ENCODE measurements around the gene DPEP2.
A peak's percentile ranks its signal among the peaks of the same experiment; 100 is the strongest.
"Not testable (repeated sequence)": the region's sequence is repeated elsewhere in the genome, so short reads cannot be mapped to it uniquely, and the experiment has no call there.

The DPEP2 gene

GRCh38 chr16:68021490-68021889 lies 22.2 kb upstream of the DPEP2 start:
- Mint-ChIP-seq H3K27ac (peak overlapping the region; percentile 100), H3K4me3 (peak overlapping the region; percentile 99), H3K9me3 (no peaks in the 10 kb centered on the region), H3K4me1 (ENCODE audit: low read depth) (peaks cover 40% of the 10 kb centered on the region), H3K36me3 (ENCODE audit: low read depth) (peaks cover 35% of the 10 kb centered on the region), H3K27me3 (peaks cover 3% of the 10 kb centered on the region)

DNA sequence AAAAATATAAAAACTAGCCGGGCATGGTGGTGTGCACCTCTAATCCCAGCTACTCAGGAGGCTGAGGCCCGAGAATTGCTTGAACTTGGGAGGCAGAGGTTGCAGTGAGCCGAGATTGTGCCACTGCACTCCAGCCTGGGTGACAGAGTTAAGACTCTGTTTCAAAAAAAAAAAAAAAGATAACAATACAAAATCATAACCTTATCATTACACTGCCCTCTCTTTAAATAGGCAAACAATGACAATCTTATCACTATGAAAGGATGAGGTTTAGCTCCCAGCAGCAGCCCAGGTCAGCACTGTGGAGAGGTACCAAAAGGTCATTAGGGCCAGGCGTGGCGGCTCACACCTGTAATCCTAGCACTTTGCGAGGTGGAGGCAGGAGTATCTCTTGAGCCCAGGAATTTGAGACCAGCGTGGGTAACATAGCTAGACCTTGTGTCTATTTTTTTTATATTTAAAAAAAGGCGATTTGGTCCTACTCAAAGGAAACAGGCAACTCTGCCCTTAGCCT lies 19.9 kb upstream of the DPEP2 start:
- H3K4me1 Mint-ChIP-seq (ENCODE audit: low read depth) = peaks cover 27% of the 10 kb centered on the region
- no peak overlapping the region for H3K4me3 Mint-ChIP-seq
- H3K27ac Mint-ChIP-seq = no peak overlapping the region
- H3K9me3 Mint-ChIP-seq = no peaks in the 10 kb centered on the region
- peaks cover 21% of the 10 kb centered on the region for H3K36me3 Mint-ChIP-seq (ENCODE audit: low read depth)
- H3K27me3 Mint-ChIP-seq = peaks cover 3% of the 10 kb centered on the region

DNA sequence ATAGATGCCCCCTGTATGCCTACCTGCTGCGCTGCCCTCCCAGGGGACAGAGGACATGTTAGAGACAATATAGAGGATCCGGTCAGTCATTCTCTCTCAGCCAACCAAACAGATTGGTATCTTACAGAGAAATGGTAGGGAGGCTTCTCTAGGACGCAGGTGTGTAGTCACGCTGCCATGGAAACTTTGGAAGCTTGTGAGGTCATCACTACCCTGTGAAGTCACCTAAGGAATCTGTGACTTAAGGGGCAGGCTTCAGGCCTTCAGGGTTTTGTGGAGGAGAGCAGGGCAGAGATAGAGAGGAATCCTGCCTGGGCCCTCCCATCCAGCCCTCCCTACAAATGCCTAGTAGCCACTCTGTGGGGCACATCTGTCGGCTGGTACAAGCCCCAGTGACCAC lies 16.4 kb upstream of the DPEP2 start, which contains the start of gene DPEP2NB:
Gene DPEP2NB (minus strand): TSS at position 231 of the 400 bp plus-strand sequence. CDS start 141 bp downstream, at position 90.
- Mint-ChIP-seq H3K4me1 (ENCODE audit: low read depth) (peaks cover 10% of the 10 kb centered on the region), H3K9me3 (no peaks in the 10 kb centered on the region), H3K27ac (no peak within 1 kb of the TSS), H3K27me3 (no peaks in the 10 kb centered on the region), H3K36me3 (ENCODE audit: low read depth) (no peaks in the 10 kb centered on the region), H3K4me3 (no peak within 1 kb of the TSS)

GRCh38 chr16:68013440-68013839 lies 14.2 kb upstream of the DPEP2 start:
- no peak overlapping the region for H3K4me3 Mint-ChIP-seq
- H3K27me3 Mint-ChIP-seq = no peaks in the 10 kb centered on the region
- H3K9me3 Mint-ChIP-seq = no peaks in the 10 kb centered on the region
- no peak overlapping the region for H3K27ac Mint-ChIP-seq
- H3K4me1 Mint-ChIP-seq (ENCODE audit: low read depth) = peaks cover 10% of the 10 kb centered on the region
- H3K36me3 Mint-ChIP-seq (ENCODE audit: low read depth) = no peaks in the 10 kb centered on the region

GRCh38 chr16:68009872-68010271 lies 10.6 kb upstream of the DPEP2 start:
- not testable (repeated sequence) for H3K27me3 Mint-ChIP-seq; H3K27ac Mint-ChIP-seq; H3K9me3 Mint-ChIP-seq; H3K4me3 Mint-ChIP-seq; H3K36me3 Mint-ChIP-seq (ENCODE audit: low read depth)
- H3K4me1 Mint-ChIP-seq (ENCODE audit: low read depth) = peaks cover 31% of the 10 kb centered on the region

DNA sequence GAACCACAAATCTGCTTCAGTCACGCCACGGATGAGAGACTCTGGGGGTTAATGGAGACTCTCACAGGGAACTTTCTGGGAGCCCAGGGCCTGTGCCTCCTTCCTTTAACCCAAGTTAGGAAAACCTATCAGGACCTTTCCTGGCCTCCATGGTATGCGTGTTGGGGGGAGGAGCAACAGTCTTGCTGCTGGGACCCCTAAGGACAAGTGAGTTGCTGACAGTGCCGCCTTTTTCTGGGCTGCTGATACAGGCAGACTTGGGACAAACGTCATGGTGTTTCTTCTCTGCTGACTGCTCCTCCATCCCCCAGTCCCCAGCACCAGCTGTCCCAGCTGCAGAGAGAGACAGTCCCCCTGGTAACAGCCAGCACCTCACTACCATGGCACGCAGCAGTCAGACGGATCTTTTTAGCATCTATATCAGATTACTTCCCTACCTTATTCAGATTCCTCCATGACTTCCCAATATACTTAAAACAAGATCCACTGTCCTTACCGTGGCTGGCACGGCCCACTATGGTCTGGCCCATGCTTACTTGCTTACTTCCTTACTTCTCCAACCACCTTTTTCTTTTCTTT lies 10.0 kb upstream of the DPEP2 start:
- Mint-ChIP-seq H3K27ac (no peak overlapping the region), H3K36me3 (ENCODE audit: low read depth) (no peaks in the 10 kb centered on the region), H3K4me1 (ENCODE audit: low read depth) (peaks cover 33% of the 10 kb centered on the region), H3K27me3 (no peaks in the 10 kb centered on the region), H3K9me3 (no peaks in the 10 kb centered on the region), H3K4me3 (no peak overlapping the region)

DNA sequence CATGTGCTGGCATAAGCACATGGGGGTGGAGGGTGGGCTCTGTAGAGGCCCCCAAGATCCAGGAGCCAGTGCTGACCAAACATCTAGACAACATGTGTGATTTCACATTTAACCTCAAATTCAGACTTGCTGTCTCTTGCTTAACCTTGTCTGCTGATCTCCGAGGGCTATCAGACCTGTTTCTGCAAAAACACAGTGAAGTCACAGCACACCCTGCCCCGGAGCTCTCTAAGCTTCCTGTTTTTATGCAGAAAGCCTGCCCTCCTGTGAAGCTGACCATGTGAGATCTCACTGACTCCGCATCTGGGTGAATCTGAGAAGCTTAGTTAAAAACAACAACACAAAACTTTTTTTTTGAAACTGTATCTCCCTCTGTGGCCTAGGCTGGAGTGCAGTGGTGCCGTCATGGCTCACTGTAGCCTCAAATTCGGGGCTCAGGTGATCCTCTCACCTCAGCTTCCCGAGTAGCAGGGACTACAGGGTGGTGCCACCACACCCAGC lies 6.6 kb upstream of the DPEP2 start:
- no peak overlapping the region for H3K4me3 Mint-ChIP-seq
- H3K36me3 Mint-ChIP-seq (ENCODE audit: low read depth) = no peaks in the 10 kb centered on the region
- H3K27ac Mint-ChIP-seq = peak overlapping the region; percentile 88
- no peaks in the 10 kb centered on the region for H3K27me3 Mint-ChIP-seq
- H3K4me1 Mint-ChIP-seq (ENCODE audit: low read depth) = peaks cover 23% of the 10 kb centered on the region
- no peaks in the 10 kb centered on the region for H3K9me3 Mint-ChIP-seq

GRCh38 chr16:68005211-68005610 lies 5.9 kb upstream of the DPEP2 start:
- Mint-ChIP-seq H3K27me3 (no peaks in the 10 kb centered on the region), H3K36me3 (ENCODE audit: low read depth) (no peaks in the 10 kb centered on the region), H3K27ac (peak overlapping the region; percentile 88), H3K9me3 (no peaks in the 10 kb centered on the region), H3K4me3 (no peak overlapping the region), H3K4me1 (ENCODE audit: low read depth) (peaks cover 30% of the 10 kb centered on the region)

DNA sequence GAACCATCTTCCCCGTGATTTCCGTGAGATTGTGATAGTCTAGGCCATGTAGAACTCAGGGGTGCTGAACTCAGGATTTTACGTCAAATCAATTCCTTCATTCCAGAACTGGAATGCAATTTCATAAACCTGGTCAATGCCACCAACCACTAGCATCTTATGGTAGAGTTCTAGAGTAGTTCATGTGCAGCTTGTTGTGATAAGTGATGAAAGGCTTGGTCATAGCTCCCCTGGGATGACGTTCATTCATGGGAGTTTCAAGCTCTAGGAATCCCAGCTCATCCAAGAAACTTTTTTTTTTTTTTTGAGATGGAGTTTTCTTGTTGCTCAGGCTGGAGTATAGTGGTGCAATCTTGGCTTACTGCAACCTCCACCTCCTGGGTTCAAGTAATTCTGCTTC lies 3.7 kb upstream of the DPEP2 start:
- Mint-ChIP-seq H3K27ac (no peak overlapping the region), H3K27me3 (no peaks in the 10 kb centered on the region), H3K4me1 (ENCODE audit: low read depth) (peaks cover 44% of the 10 kb centered on the region), H3K4me3 (no peak overlapping the region), H3K36me3 (ENCODE audit: low read depth) (no peaks in the 10 kb centered on the region), H3K9me3 (no peaks in the 10 kb centered on the region)

GRCh38 chr16:68000450-68000849 lies 1.2 kb upstream of the DPEP2 start:
- Mint-ChIP-seq H3K27ac (peak overlapping the region; percentile 55), H3K36me3 (ENCODE audit: low read depth) (no peaks in the 10 kb centered on the region), H3K9me3 (no peaks in the 10 kb centered on the region), H3K4me1 (ENCODE audit: low read depth) (peaks cover 51% of the 10 kb centered on the region), H3K4me3 (peak overlapping the region; percentile 19), H3K27me3 (no peaks in the 10 kb centered on the region)

DNA sequence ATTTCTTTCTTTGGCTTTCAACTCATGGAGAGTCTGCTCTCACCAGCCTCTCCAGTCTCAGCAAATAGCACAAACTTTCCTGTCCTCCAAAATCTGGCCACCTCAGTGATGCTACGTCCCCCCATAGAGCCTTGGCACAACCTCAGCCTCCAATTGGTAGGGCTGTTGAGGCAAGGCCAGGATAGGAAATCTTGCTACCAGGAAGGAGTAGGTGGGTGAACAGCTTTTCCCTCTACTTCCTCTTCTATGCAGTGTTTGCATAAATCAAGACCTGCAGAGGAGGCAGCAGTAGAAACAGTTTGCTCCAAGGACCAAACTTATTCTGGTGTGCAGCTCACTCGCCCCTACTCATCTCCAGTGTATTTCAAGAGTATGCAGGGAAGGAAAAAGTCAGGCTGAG lies 701 bp upstream of the DPEP2 start:
- no peaks in the 10 kb centered on the region for H3K9me3 Mint-ChIP-seq
- peak overlapping the region; percentile 75 for H3K4me3 Mint-ChIP-seq
- no peaks in the 10 kb centered on the region for H3K27me3 Mint-ChIP-seq
- peaks cover 51% of the 10 kb centered on the region for H3K4me1 Mint-ChIP-seq (ENCODE audit: low read depth)
- peak overlapping the region; percentile 70 for H3K27ac Mint-ChIP-seq
- no peaks in the 10 kb centered on the region for H3K36me3 Mint-ChIP-seq (ENCODE audit: low read depth)

DNA sequence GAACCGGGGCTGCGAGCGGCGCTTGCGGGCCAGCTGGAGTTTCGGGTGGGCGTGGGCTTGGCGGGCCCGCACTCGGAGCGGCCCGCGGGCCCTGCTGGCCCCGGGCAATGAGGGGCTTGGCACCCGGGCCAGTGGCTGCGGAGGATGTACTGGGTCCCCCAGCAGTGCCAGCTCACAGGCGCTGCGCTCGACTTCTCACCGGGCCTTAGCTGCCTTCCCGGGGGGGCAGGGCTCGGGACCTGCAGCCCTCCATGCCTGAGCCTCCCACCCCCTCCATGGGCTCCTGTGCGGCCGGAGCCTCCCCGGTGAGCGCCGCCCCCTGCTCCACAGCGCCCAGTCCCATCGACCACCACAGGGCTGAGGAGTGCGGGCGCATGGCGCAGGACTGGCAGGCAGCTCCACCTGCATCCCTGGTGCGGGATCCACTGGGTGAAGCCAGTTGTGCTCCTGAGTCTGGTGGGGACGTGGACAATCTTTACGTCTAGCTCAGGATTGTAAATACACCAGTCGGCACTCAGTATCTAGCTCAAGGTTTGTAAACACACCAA lies 979 bp downstream of the DPEP2 start:
- not testable (repeated sequence) for H3K36me3 Mint-ChIP-seq (ENCODE audit: low read depth); H3K9me3 Mint-ChIP-seq; H3K27me3 Mint-ChIP-seq
- Mint-ChIP-seq H3K4me3 (peak overlapping the region; percentile 75), H3K4me1 (ENCODE audit: low read depth) (peaks cover 60% of the 10 kb centered on the region), H3K27ac (peak overlapping the region; percentile 86)

DNA sequence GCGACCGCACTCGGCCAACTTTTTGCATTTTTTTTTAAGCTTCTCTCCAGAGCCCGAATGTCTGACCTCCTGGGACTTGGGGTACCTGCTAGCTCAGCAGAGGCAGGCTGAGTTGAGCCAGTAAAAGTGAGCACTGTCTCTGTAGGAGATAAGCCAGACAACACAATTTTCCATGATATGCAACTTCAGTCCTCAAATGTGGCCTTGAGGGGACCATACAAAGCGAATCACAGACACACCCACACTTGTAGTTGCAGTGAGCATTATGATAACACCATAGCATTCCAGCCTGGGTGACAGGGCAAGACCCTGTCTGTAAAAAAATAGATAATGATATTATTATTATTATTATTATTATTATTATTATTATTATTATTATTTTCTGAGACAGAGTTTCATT lies 2.6 kb downstream of the DPEP2 start:
- H3K27ac Mint-ChIP-seq = no peak overlapping the region
- H3K27me3 Mint-ChIP-seq = no peaks in the 10 kb centered on the region
- H3K36me3 Mint-ChIP-seq (ENCODE audit: low read depth) = no peaks in the 10 kb centered on the region
- peaks cover 69% of the 10 kb centered on the region for H3K4me1 Mint-ChIP-seq (ENCODE audit: low read depth)
- peak overlapping the region; percentile 38 for H3K4me3 Mint-ChIP-seq
- H3K9me3 Mint-ChIP-seq = no peaks in the 10 kb centered on the region

DNA sequence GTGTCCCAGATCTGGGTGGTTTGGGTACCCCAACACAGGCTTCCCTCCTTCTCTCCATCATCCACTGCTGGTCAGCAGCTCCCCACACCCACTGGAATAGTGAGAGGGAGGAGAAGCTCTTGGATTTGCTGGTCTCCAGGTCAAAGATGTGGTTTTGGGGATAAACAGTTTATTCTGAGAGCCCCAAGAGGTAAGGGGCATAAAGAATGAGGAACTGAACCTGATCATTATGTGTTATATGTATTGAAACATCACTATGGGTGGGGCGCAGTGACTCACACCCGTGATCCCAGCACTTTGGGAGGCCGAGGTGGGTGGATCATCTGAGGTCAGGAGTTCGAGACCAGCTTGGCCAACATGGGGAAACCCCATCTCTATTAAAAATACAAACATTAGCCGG lies 3.9 kb downstream of the DPEP2 start:
- peaks cover 65% of the 10 kb centered on the region for H3K4me1 Mint-ChIP-seq (ENCODE audit: low read depth)
- H3K4me3 Mint-ChIP-seq = no peak overlapping the region
- peak overlapping the region; percentile 70 for H3K27ac Mint-ChIP-seq
- H3K27me3 Mint-ChIP-seq = no peaks in the 10 kb centered on the region
- no peaks in the 10 kb centered on the region for H3K36me3 Mint-ChIP-seq (ENCODE audit: low read depth)
- H3K9me3 Mint-ChIP-seq = no peaks in the 10 kb centered on the region

- not testable (repeated sequence) for H3K9me3 Mint-ChIP-seq
- Mint-ChIP-seq H3K4me3 (peak overlapping the region; percentile 73), H3K4me1 (ENCODE audit: low read depth) (peaks cover 51% of the 10 kb centered on the region)
Observed at GRCh38 chr16:67994040-67994408, 5.3 kb downstream of the DPEP2 start.

More at GRCh38 chr16:67994040-67994408, 5.3 kb downstream of the DPEP2 start:
- H3K27ac Mint-ChIP-seq = peak overlapping the region; percentile 93
- H3K36me3 Mint-ChIP-seq (ENCODE audit: low read depth); H3K27me3 Mint-ChIP-seq: not testable (repeated sequence)
